Fibroblast of villous mesenchyme (primary cell): ENCODE data around the gene TARS1. TPM values are rescaled to one million over a fixed set of nuclear protein-coding genes. Genes with fewer than 3 reads are reported as not detected.

Source experiments
- DNase-seq: peaks from one replicate; pipeline ENCODE4 v3.0.0-alpha.2; 2010; ENCODE audit warnings: low read depth
- H3K4me3 ChIP-seq: 2 replicates; pipeline ENCODE4 v1.5.1; 2011; ENCODE audit warnings: low read depth, mild to moderate bottlenecking, low read length
- total RNA-seq: library from RNA; depleted of rRNA; stranded (reverse); fragments of >200 nt; gene quantifications from 2 replicates; pipeline ENCODE4 v1.2.3, GENCODE V29; 2012
- TF ChIP-seq, protein P1 (sequence below): IDR thresholded peaks from 2 replicates; pipeline ENCODE4 v1.5.1; 2012; ENCODE audit warnings: low read depth, mild to moderate bottlenecking, low read length; ENCODE audit not compliant: insufficient read depth

TARS1 gene
- total RNA-seq, 1 donor = 293 TPM

DNA sequence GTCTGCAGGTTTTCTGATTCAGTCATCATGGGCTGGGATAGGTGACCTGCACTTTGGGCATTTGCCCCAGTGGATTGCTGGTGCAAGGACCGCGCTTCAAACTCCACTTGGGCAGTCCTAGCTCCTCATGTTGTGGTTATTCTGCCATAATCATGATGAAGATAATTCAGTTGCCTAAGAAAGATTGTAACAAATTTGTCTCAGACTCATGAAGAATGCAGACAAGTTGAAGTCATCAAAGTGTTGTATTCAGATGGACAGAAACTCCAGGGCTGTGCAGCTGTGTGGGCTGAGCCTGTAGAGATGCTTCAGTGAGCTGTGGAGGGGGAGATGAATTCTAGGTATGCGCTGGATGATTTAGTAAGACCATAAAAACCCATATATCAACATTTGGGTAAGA lies 38.5 kb downstream of the TARS1 start:
- no peak for DNase-seq
- no peak overlapping the region for H3K4me3 ChIP-seq
- TF ChIP-seq, protein P1, sequence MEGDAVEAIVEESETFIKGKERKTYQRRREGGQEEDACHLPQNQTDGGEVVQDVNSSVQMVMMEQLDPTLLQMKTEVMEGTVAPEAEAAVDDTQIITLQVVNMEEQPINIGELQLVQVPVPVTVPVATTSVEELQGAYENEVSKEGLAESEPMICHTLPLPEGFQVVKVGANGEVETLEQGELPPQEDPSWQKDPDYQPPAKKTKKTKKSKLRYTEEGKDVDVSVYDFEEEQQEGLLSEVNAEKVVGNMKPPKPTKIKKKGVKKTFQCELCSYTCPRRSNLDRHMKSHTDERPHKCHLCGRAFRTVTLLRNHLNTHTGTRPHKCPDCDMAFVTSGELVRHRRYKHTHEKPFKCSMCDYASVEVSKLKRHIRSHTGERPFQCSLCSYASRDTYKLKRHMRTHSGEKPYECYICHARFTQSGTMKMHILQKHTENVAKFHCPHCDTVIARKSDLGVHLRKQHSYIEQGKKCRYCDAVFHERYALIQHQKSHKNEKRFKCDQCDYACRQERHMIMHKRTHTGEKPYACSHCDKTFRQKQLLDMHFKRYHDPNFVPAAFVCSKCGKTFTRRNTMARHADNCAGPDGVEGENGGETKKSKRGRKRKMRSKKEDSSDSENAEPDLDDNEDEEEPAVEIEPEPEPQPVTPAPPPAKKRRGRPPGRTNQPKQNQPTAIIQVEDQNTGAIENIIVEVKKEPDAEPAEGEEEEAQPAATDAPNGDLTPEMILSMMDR = no peak

DNA sequence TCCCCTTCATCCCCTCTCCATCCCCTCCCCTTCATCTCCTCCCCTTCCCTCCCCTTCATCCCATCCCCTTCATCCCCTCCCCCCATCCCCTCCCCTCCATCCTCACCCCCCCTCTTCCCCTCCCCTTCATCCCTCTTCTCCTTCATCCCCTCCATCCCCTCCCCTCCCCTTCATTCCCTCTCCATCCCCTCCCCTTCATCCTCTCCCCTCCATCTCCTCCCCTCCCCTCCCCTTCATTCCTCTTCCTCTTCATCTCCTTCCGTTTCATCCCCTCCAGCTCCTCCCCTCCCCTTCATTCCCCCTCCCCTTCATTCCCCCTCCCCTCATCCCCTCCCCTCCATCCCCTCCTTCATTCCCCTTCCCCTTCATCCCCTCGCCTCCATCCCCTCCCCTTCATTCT lies 40.1 kb downstream of the TARS1 start:
- no peak for DNase-seq
- H3K4me3 ChIP-seq = no peak overlapping the region
- TF ChIP-seq, protein P1 = no peak

DNA sequence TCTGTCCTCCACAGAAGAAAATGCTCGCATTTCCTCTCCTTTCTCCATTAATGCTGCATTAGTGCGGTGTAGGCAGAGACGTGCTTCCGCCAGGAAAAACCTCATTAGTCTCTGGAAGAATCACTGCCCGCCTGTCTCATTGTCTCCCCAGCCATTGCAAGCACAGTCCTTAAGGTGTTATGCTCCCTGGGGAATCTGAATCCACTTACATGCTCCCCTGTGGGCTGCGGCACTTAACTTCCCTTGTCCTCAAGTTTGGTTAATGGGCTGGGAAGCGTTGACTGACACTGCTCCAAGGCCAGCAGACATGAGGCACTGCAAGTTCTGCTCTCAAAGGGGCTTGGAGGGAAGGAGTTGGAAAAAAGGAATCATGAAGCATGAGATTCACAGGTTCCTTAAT lies 41.6 kb downstream of the TARS1 start:
- TF ChIP-seq, protein P1 = no peak
- H3K4me3 ChIP-seq = no peak overlapping the region
- DNase-seq = no peak

DNA sequence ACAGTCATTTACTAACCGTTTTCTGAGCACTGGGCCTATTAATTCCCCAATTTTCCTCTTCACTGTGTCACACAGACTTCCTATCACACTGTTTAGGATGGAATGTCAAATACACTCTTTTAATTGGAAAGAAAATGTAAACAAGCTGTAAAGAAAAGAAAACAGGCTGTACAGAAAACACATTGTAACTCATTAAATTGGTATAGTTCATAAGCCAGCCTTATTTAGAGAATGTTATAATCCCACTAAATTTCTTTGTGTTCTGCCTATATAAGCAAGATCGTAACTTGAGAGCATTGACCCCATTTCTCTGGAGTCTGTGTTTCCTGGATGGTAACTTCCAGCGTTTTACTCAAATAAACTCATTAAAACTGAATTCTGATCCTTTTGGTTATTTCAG lies 46.5 kb downstream of the TARS1 start:
- DNase-seq = peak; percentile 52
- TF ChIP-seq, protein P1 = no peak
- H3K4me3 ChIP-seq = no peak overlapping the region

DNA sequence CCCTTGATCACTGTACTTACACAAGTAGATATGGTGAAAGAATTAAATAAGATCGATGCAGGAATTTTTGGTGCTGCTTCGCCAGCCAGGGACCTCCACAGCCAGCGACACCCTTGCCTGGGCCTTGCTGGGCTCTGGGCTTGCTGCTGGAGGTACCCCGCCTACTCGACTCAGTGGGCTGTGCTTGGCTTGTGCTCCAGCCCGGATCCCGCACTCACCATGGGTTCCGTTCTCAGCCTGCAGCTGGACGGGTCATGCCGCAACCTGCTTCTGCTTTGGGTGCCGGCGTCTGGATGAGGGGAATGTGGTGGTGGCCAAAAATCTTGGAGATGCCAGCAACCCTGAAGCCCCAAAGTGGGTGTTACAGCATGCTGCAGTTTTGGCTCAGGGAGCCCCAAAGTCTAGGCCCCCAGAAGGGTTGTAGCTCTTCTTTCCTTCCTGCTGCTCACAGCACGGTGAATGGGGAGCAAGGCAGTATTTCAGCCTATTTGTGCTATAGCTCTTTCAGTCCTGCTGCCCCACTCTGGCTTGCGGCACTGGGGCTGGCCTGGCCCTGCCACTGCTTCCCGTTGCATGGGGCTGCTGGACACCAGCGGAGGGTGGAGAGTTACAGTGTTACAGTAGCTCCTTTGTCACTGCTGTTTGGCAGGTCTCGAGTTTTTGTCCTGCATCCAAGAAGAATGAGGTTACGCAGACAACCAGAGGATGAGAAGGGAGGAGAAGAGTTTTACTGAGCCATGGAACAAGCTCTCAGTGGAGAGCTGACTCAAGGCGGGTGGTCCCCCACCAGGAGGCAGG lies 48.0 kb downstream of the TARS1 start:
- DNase-seq = no peak
- no peak overlapping the region for H3K4me3 ChIP-seq
- TF ChIP-seq, protein P1 = no peak

DNA sequence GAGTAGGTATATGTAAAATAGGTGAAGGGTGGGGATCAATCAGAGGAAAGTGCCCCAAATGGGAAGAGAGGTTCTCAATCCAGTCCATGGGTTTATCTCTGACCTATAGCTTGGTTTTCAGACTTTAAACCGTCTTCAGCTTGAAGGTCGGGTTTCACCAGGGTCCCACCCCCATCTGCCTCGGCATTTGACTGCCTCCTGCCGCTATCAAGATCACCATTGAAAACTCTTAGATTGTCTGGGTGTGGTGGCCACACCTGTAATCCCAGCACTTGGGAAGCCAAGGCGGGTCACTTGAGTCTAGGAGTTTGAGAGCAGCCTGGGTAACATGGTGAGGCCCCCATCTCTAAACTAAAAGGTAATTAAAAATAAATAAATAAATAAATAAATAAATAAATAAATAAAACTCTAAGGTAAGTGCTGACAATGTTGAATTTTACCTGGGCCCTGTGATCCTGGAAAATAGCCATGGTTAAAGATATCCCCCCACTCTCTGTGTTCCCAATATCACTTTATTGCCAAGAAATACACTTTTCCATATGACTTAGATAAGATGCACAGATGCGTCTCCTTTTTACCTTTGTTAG lies 48.8 kb downstream of the TARS1 start:
- DNase-seq = no peak

More for the DNA sequence above, 48.8 kb downstream of the TARS1 start:
- TF ChIP-seq, protein P1 = no peak
- H3K4me3 ChIP-seq = no peak overlapping the region
